Measurements from ENCODE around the gene CIAO2A.

Gene CIAO2A

DNA sequence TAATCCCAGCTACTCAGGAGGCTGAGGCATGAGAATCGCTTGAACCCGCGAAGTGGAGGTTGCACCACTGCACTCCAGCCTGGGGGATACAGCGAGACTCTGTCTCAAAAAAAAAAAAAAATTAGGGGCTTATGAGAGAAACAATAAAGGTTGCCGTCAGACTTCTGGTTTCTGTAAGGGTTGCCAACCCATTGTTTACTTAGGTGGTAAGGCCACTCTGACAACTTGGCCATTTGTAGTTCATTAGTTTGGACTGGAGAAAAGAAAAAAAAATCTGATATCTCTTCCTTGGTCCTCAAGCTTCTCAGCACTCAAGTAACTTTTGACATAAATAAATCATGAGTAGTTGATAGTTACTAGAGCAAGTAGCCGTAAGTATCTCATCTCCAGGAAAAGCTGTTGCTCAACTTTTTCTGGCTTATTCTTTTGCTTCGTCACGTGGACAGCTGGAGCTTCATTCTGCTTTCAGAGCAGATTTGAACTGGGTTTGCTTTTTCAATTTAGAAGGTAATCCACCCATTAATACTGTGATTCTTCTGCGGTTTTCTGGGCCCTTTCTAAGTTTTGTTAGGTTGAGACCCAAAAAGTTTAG is 11.6 kb upstream of the CIAO2A start:
- H3K4me3 ChIP-seq (replicated peaks; ENCODE audit: insufficient read depth, low read length), result no peak overlapping the region
- peak in 1 of 2 experiments; percentile 59 for DNase-seq (ENCODE audit: low read depth in 1 of 2, low spot score in 1 of 2)
- H3K27ac ChIP-seq (replicated peaks), result peak overlapping the region; percentile 62
- no peaks in the 10 kb centered on the region for H3K27me3 ChIP-seq (ENCODE audit: insufficient read depth, poor library complexity, severe bottlenecking)
- no peak for TF ChIP-seq GABPA (IDR thresholded peaks at IDR 0.05; ENCODE audit: low read depth)
- TF ChIP-seq, protein P1, sequence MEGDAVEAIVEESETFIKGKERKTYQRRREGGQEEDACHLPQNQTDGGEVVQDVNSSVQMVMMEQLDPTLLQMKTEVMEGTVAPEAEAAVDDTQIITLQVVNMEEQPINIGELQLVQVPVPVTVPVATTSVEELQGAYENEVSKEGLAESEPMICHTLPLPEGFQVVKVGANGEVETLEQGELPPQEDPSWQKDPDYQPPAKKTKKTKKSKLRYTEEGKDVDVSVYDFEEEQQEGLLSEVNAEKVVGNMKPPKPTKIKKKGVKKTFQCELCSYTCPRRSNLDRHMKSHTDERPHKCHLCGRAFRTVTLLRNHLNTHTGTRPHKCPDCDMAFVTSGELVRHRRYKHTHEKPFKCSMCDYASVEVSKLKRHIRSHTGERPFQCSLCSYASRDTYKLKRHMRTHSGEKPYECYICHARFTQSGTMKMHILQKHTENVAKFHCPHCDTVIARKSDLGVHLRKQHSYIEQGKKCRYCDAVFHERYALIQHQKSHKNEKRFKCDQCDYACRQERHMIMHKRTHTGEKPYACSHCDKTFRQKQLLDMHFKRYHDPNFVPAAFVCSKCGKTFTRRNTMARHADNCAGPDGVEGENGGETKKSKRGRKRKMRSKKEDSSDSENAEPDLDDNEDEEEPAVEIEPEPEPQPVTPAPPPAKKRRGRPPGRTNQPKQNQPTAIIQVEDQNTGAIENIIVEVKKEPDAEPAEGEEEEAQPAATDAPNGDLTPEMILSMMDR (IDR thresholded peaks at IDR 0.05; ENCODE audit: insufficient read depth, low read length), result no peak
- no peak for TF ChIP-seq REST (IDR thresholded peaks at IDR 0.05; ENCODE audit: insufficient replicate concordance, low read depth)
- TF ChIP-seq SPI1 (IDR thresholded peaks at IDR 0.05; ENCODE audit: borderline replicate concordance, low read depth), result no peak
- no peak for TF ChIP-seq POLR2AphosphoS5 (IDR thresholded peaks at IDR 0.05; ENCODE audit: low read depth)

- Histone ChIP-seq H3K4me3 (replicated peaks; ENCODE audit: insufficient read depth, low read length) (no peak overlapping the region), H3K27ac (replicated peaks) (no peak overlapping the region), H3K27me3 (ENCODE audit: insufficient read depth, poor library complexity, severe bottlenecking) (no peaks in the 10 kb centered on the region)
- TF ChIP-seq, protein P1 (IDR thresholded peaks at IDR 0.05; ENCODE audit: insufficient read depth, low read length), result no peak
- TF ChIP-seq POLR2AphosphoS5 (IDR thresholded peaks at IDR 0.05; ENCODE audit: low read depth) (no peak), SPI1 (IDR thresholded peaks at IDR 0.05; ENCODE audit: borderline replicate concordance, low read depth) (no peak), GABPA (IDR thresholded peaks at IDR 0.05; ENCODE audit: low read depth) (no peak), REST (IDR thresholded peaks at IDR 0.05; ENCODE audit: insufficient replicate concordance, low read depth) (no peak)
- no peak for DNase-seq (ENCODE audit: low read depth in 1 of 2, low spot score in 1 of 2)
These were observed 8.9 kb upstream of the CIAO2A start for GRCh38 chr15:64102497-64102896.

- no peaks in the 10 kb centered on the region for H3K27me3 ChIP-seq (ENCODE audit: insufficient read depth, poor library complexity, severe bottlenecking)
- H3K4me3 ChIP-seq (replicated peaks; ENCODE audit: insufficient read depth, low read length), result no peak overlapping the region
- no peak for TF ChIP-seq GABPA (IDR thresholded peaks at IDR 0.05; ENCODE audit: low read depth)
- TF ChIP-seq REST (IDR thresholded peaks at IDR 0.05; ENCODE audit: insufficient replicate concordance, low read depth), result no peak
- TF ChIP-seq, protein P1 (IDR thresholded peaks at IDR 0.05; ENCODE audit: insufficient read depth, low read length), result no peak
- no peak for TF ChIP-seq SPI1 (IDR thresholded peaks at IDR 0.05; ENCODE audit: borderline replicate concordance, low read depth)
- no peak for TF ChIP-seq POLR2AphosphoS5 (IDR thresholded peaks at IDR 0.05; ENCODE audit: low read depth)
- H3K27ac ChIP-seq (replicated peaks), result peak overlapping the region; percentile 8
- DNase-seq (ENCODE audit: low read depth in 1 of 2, low spot score in 1 of 2), result no peak
These were observed 7.3 kb upstream of the CIAO2A start for GRCh38 chr15:64100958-64101357.
